HG03175 (cell line): ENCODE data around the gene SLC4A8.
A peak's percentile ranks its signal among the peaks of the same experiment; 100 is the strongest.

Source experiments
- ATAC-seq: cut with Tn5 transposase; IDR thresholded peaks from one replicate; pipeline ENCODE4 v1.9.1; 2021; ENCODE audit warnings: mild to moderate bottlenecking, moderate library complexity; ENCODE audit not compliant: unreplicated experiment

The SLC4A8 gene

GRCh38 chr12:51424662-51425539, at the start of gene SLC4A8:
Gene SLC4A8 (plus strand): TSS chr12:51424831. CDS start chr12:51424988, 157 bp downstream.
- peak; percentile 87 for ATAC-seq

- no peak for ATAC-seq
These were observed 49.8 kb upstream of the SLC4A8 start for GRCh38 chr12:51374856-51375255.

GRCh38 chr12:51377099-51377984, 47.3 kb upstream of the SLC4A8 start:
- ATAC-seq, result no peak

GRCh38 chr12:51378749-51379148, 45.9 kb upstream of the SLC4A8 start:
- no peak for ATAC-seq

- ATAC-seq, result no peak
These were observed 45.1 kb upstream of the SLC4A8 start for GRCh38 chr12:51379571-51379970.

GRCh38 chr12:51381226-51382079, 43.2 kb upstream of the SLC4A8 start:
- ATAC-seq, result no peak

GRCh38 chr12:51382173-51382572, 42.5 kb upstream of the SLC4A8 start:
- ATAC-seq, result no peak

- ATAC-seq, result no peak
These were observed 41.2 kb upstream of the SLC4A8 start for GRCh38 chr12:51383269-51383905.

GRCh38 chr12:51386351-51386750, 38.3 kb upstream of the SLC4A8 start:
- ATAC-seq, result no peak

GRCh38 chr12:51388069-51388799, 36.4 kb upstream of the SLC4A8 start:
- no peak for ATAC-seq

GRCh38 chr12:51388846-51389245, 35.8 kb upstream of the SLC4A8 start:
- ATAC-seq, result no peak

- no peak for ATAC-seq
These were observed 35.2 kb upstream of the SLC4A8 start for GRCh38 chr12:51389302-51389999.

GRCh38 chr12:51390457-51390856, 34.2 kb upstream of the SLC4A8 start:
- no peak for ATAC-seq

- peak; percentile 14 for ATAC-seq
These were observed 33.7 kb upstream of the SLC4A8 start for GRCh38 chr12:51390891-51391282.

GRCh38 chr12:51391283-51392123, 33.1 kb upstream of the SLC4A8 start, which contains the start of gene GALNT6:
Gene GALNT6 (minus strand): TSS chr12:51391406. CDS start chr12:51379781, 11,625 bp downstream.
- peak; percentile 43 for ATAC-seq

- ATAC-seq, result peak; percentile 41
These were observed 31.9 kb upstream of the SLC4A8 start for GRCh38 chr12:51392556-51393237.
